K562 (cell line): ENCODE data around the gene CHD5. TPM values are rescaled to one million over a fixed set of nuclear protein-coding genes. Genes with fewer than 3 reads are reported as not detected.

ENCODE experiments used
- ATAC-seq: fragments of 200-7000 bp; cut with Tn5 transposase; 3 replicates; pipeline ENCODE4 v1.9.1; 2020; ENCODE audit warnings: moderate library complexity
- BruUV-seq: library from RNA; stranded (reverse); fragments of 400-500 nt; replicated peaks from 2 replicates; lab custom pipeline; 2021; lab: Mats Ljungman, UMichigan
- CTCF ChIA-PET: fragments of 300-600 bp; formaldehyde crosslinking; extraction: SDS; loops from one replicate; lab custom pipeline; 2021; ENCODE audit warnings: low intra/inter-chr PET ratio; lab: Yijun Ruan, JAX
- POLR2A ChIA-PET: fragments of 300-600, 350-650 bp; sonication (Branson Sonifier 250); formaldehyde crosslinking; extraction: SDS; loops from one replicate; lab custom pipeline; 2021; ENCODE audit warnings: antibody characterized with exemption, inconsistent platforms; lab: Yijun Ruan, JAX
- DNase-seq, 4 experiments: peaks; one replicate each; pipeline versions ENCODE4 v3.0.0 to v3.0.0-alpha.2; 2011 to 2018; ENCODE audit warnings: low spot score in 3 of 4, mixed read lengths in 3 of 4; ENCODE audit errors: extremely low read depth in 1 of 4
- FAIRE-seq: peaks from 2 replicates; lab custom pipeline; 2011; peaks lifted over from hg19 to GRCh38; lab: Jason Lieb, UNC
- H2AFZ ChIP-seq: 2 replicates; pipeline ENCODE4 v1.6.0; 2011; ENCODE audit warnings: low read depth, low read length, control low read depth, inconsistent platforms
- H3K27ac ChIP-seq: fragments of 200-600 bp; 3 replicates; pipeline ENCODE4 v1.8.0; 2011; ENCODE audit warnings: low read depth, mild to moderate bottlenecking, control low read depth, inconsistent platforms, low read length, moderate library complexity, mixed read lengths; ENCODE audit errors: extremely low read depth
- H3K27me3 ChIP-seq, 2 experiments: fragments of 300-600 bp in 1 of 2; 2 replicates in 1 of 2; 3 replicates in 1 of 2; pipeline versions ENCODE4 v1.6.0 to v1.8.0; 2011; ENCODE audit warnings: inconsistent platforms in 2 of 2, low read length in 2 of 2, mild to moderate bottlenecking in 1 of 2, mixed read lengths in 1 of 2, moderate library complexity in 1 of 2; ENCODE audit not compliant: control insufficient read depth in 2 of 2, insufficient read depth in 2 of 2
- H3K36me3 ChIP-seq: fragments of 300-600 bp; 3 replicates; pipeline ENCODE4 v1.8.0; 2011; ENCODE audit warnings: mild to moderate bottlenecking, low read length, inconsistent platforms; ENCODE audit not compliant: control insufficient read depth, insufficient read depth
- H3K4me1 ChIP-seq, 2 experiments: fragments of 200-600 bp in 1 of 2; replicated peaks in 1 of 2; 2 replicates in 1 of 2; 3 replicates in 1 of 2; pipeline versions ENCODE4 v1.5.1 to v1.8.0; 2011; ENCODE audit warnings: inconsistent platforms in 2 of 2, low read length in 2 of 2, mild to moderate bottlenecking in 1 of 2, mixed read lengths in 1 of 2, moderate library complexity in 1 of 2; ENCODE audit not compliant: control insufficient read depth in 2 of 2, insufficient read depth in 2 of 2
- H3K4me2 ChIP-seq: 2 replicates; pipeline ENCODE4 v1.6.1; 2011; ENCODE audit warnings: low read length, control low read depth, inconsistent platforms, mixed read lengths; ENCODE audit not compliant: insufficient read depth
- H3K4me3 ChIP-seq: fragments of 200-600 bp; sonication (generic), shearing (Covaris generic); 2 replicates; pipeline ENCODE4 v1.5.1; 2016; ENCODE audit warnings: control low read depth, inconsistent platforms
- H3K79me2 ChIP-seq: fragments of 200-600 bp; 3 replicates; pipeline ENCODE4 v1.8.0; 2011; ENCODE audit warnings: low read length, inconsistent platforms; ENCODE audit not compliant: control insufficient read depth, insufficient read depth
- H3K9ac ChIP-seq, 2 experiments: 2 replicates each; pipeline versions ENCODE4 v1.6.0 to v1.6.1; 2011; ENCODE audit warnings: low read depth in 2 of 2, low read length in 2 of 2, control low read depth in 1 of 2, inconsistent platforms in 1 of 2, mild to moderate bottlenecking in 1 of 2, mixed read lengths in 1 of 2; ENCODE audit not compliant: insufficient read depth in 1 of 2
- H3K9me1 ChIP-seq: one replicate; pipeline ENCODE4 v1.6.0; 2011; ENCODE audit warnings: inconsistent platforms, mild to moderate bottlenecking, low read length, moderate library complexity; ENCODE audit not compliant: control insufficient read depth, insufficient read depth
- H3K9me3 ChIP-seq: replicated peaks from 2 replicates; pipeline ENCODE4 v1.5.1; 2011; ENCODE audit warnings: low read depth, low read length, inconsistent platforms; ENCODE audit not compliant: control insufficient read depth, insufficient read depth
- H4K20me1 ChIP-seq: replicated peaks from 2 replicates; pipeline ENCODE4 v1.6.1; 2011; ENCODE audit warnings: low read length, inconsistent platforms, mixed read lengths; ENCODE audit not compliant: control insufficient read depth, insufficient read depth
- BDP1 ChIP-seq: IDR thresholded peaks from 3 replicates; pipeline ENCODE4 v1.6.1; 2011; ENCODE audit not compliant: insufficient read length, insufficient read depth
- FOXA1 ChIP-seq: fragments of 450-650 bp; IDR thresholded peaks from 2 replicates; pipeline ENCODE4 v1.6.1; 2016; ENCODE audit warnings: mild to moderate bottlenecking, borderline replicate concordance
- NFE2L1 ChIP-seq: fragments of 450-650 bp; IDR thresholded peaks from 2 replicates; pipeline ENCODE4 v1.6.1; 2016; ENCODE audit warnings: missing genetic modification characterization, low read depth, mild to moderate bottlenecking, missing compliant biosample characterization, moderate library complexity, borderline replicate concordance
- POLR2B ChIP-seq: fragments of 450-650 bp; IDR thresholded peaks from 2 replicates; pipeline ENCODE4 v1.6.1; 2018; ENCODE audit warnings: low read depth; ENCODE audit not compliant: partially characterized antibody
- SP1 ChIP-seq: sonication (generic); formaldehyde crosslinking; IDR thresholded peaks from 2 replicates; pipeline ENCODE4 v1.8.1; 2022; ENCODE audit warnings: mild to moderate bottlenecking, missing genetic modification reagents
- TAF1 ChIP-seq: IDR thresholded peaks from 2 replicates; pipeline ENCODE4 v1.6.1; 2011; ENCODE audit warnings: mild to moderate bottlenecking, low read length, moderate library complexity; ENCODE audit not compliant: insufficient read depth, control insufficient read depth, severe bottlenecking; ENCODE audit errors: extremely low read depth
- ZC3H8 ChIP-seq: fragments of 450-650 bp; IDR thresholded peaks from 2 replicates; pipeline ENCODE4 v1.6.1; 2017
- ZNF316 ChIP-seq: fragments of 450-650 bp; IDR thresholded peaks from 2 replicates; pipeline ENCODE4 v1.6.1; 2016
- ZNF77 ChIP-seq: fragments of 250-450 bp; sonication (Bioruptor Pico); IDR thresholded peaks from 2 replicates; pipeline ENCODE4 v1.5.0; 2020
- WGBS: fragments of 100-300 bp; shearing (Covaris generic); methylation state at CpG from one replicate; pipeline ENCODE4 v1.1.6; 2016; ENCODE audit warnings: low coverage, mixed read lengths; ENCODE audit not compliant: insufficient coverage; ENCODE audit errors: missing lambda C conversion rate; 5-methylcytosine and 5-hydroxymethylcytosine counted together
- in situ Hi-C: fragments of 300-500 bp; cut with MboI; formaldehyde crosslinking; loops from 4 replicates; pipeline ENCODE4 v1.15.0; 2018; ENCODE audit warnings: inconsistent platforms, mixed read lengths
- intact Hi-C: fragments of 100-400 bp; cut with micrococcal nuclease; formaldehyde crosslinking; loops from 2 replicates; pipeline ENCODE4 v1.14.2; 2022
- polyA plus RNA-seq, 8 experiments: library from polyadenylated mRNA; depleted of rRNA in 4 of 8; stranded (reverse) in 5 of 8; unstranded in 3 of 8; fragments of >200 nt; fragmentation: Nextera tagmentation in 2 of 8; fragmentation: Illumina TruSeq in 1 of 8; extraction: Ambion mirVana in 2 of 8; extraction: Trizol in 1 of 8; gene quantifications; 2 replicates each; pipeline versions ENCODE4 v1.2.1 to v1.2.3, GENCODE V29; 2011 to 2014; ENCODE audit warnings: inconsistent platforms in 1 of 8, missing spikeins in 1 of 8
- total RNA-seq, 7 experiments: library from RNA; depleted of rRNA in 6 of 7; stranded (reverse); fragments of >200 nt in 6 of 7; fragmentation: Illumina TruSeq in 2 of 7; extraction: Trizol in 2 of 7; gene quantifications; 2 replicates each; pipeline versions ENCODE4 v1.2.1 to v1.2.3, GENCODE V29; 2011 to 2021; ENCODE audit warnings: low replicate concordance in 1 of 7
- TF ChIP-seq, protein P1 (sequence below): fragments of 250-450 bp; sonication (Bioruptor Pico); IDR thresholded peaks from 2 replicates; pipeline ENCODE4 v1.4.0; 2020; ENCODE audit warnings: mild to moderate bottlenecking
- TF ChIP-seq, protein P2 (sequence below): fragments of 450-650 bp; IDR thresholded peaks from 2 replicates; pipeline ENCODE4 v1.6.1; 2016; ENCODE audit warnings: borderline replicate concordance
- TF ChIP-seq, protein P3 (sequence below), 2 experiments: IDR thresholded peaks; 2 replicates each; pipeline ENCODE4 v1.6.1; 2011; ENCODE audit warnings: borderline replicate concordance in 1 of 2, control low read depth in 1 of 2, low read depth in 1 of 2, low read length in 1 of 2, mild to moderate bottlenecking in 1 of 2, mixed read lengths in 1 of 2, moderate library complexity in 1 of 2; ENCODE audit not compliant: insufficient read depth in 1 of 2, insufficient read length in 1 of 2, poor library complexity in 1 of 2, severe bottlenecking in 1 of 2; ENCODE audit errors: extremely low read depth in 1 of 2
- TF ChIP-seq, protein P4 (sequence below): fragments of 450-650 bp; IDR thresholded peaks from one replicate; pipeline ENCODE4 v1.6.1; 2018; ENCODE audit warnings: mild to moderate bottlenecking, moderate library complexity; ENCODE audit not compliant: partially characterized antibody
- TF ChIP-seq, protein P5 (sequence below): fragments of 450-650 bp; conservative IDR thresholded peaks from 2 replicates; pipeline ENCODE4 v1.6.1; 2016; ENCODE audit warnings: missing genetic modification characterization, low read depth, mild to moderate bottlenecking, missing compliant biosample characterization, moderate library complexity

The CHD5 gene
- total and polyA plus RNA-seq, 9 of the 15 experiments (the other 6 are each of a cell fraction or from before 2014, with no cell fraction given): 0.03 to 0.52 (median 0.11) TPM; not detected in 2

- Histone ChIP-seq H3K79me2 (no peaks in the 10 kb centered on the region), H3K4me3 (no peak overlapping the region), H4K20me1 (peaks cover 5% of the 10 kb centered on the region; the same call in 1 of the 2 replicates), H3K4me2 (no peak overlapping the region), H3K4me1 (peaks cover 0 to 48% of the 10 kb centered on the region in 2 experiments; a peak in 3 of 5 replicates), H3K36me3 (no peaks in the 10 kb centered on the region), H3K9me1 (peaks cover 3% of the 10 kb centered on the region), H3K27me3 (peaks cover 21 to 66% of the 10 kb centered on the region in 2 experiments), H2AFZ (no peak overlapping the region), H3K9ac (no peak overlapping the region), H3K27ac (no peak overlapping the region), H3K9me3 (no peaks in the 10 kb centered on the region)
- WGBS: 74% methylated on average over 16 of the region's 16 CpGs
- ATAC-seq: no peak
- ChIA-PET POLR2A (interaction anchor here (0.6 to 1.5 kb wide), 5 partner anchors 10 to 125 kb away, joined by 3 to 6 read pairs (median 4); no protein-coding TSS in a partner anchor), CTCF (no interaction called here)
- no peak for FAIRE-seq
- in situ Hi-C loops: no loop called here
- BruUV-seq: no TSS peak
- intact Hi-C loops: no loop called here
- DNase-seq: no peak
- TF ChIP-seq POLR2B (no peak), ZNF316 (0 out of 2 replicates have a peak, but pooled peaks have one; percentile 24), BDP1 (no peak), FOXA1 (no peak), ZNF77 (CRISPR knock-in tag) (no peak), ZC3H8 (no peak), SP1 (CRISPR knock-in tag) (no peak), NFE2L1 (tag) (no peak), TAF1 (no peak)
- TF ChIP-seq, protein P1, sequence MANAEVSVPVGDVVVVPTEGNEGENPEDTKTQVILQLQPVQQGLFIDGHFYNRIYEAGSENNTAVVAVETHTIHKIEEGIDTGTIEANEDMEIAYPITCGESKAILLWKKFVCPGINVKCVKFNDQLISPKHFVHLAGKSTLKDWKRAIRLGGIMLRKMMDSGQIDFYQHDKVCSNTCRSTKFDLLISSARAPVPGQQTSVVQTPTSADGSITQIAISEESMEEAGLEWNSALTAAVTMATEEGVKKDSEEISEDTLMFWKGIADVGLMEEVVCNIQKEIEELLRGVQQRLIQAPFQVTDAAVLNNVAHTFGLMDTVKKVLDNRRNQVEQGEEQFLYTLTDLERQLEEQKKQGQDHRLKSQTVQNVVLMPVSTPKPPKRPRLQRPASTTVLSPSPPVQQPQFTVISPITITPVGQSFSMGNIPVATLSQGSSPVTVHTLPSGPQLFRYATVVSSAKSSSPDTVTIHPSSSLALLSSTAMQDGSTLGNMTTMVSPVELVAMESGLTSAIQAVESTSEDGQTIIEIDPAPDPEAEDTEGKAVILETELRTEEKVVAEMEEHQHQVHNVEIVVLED (CRISPR knock-in tag): no peak
- TF ChIP-seq, protein P2, sequence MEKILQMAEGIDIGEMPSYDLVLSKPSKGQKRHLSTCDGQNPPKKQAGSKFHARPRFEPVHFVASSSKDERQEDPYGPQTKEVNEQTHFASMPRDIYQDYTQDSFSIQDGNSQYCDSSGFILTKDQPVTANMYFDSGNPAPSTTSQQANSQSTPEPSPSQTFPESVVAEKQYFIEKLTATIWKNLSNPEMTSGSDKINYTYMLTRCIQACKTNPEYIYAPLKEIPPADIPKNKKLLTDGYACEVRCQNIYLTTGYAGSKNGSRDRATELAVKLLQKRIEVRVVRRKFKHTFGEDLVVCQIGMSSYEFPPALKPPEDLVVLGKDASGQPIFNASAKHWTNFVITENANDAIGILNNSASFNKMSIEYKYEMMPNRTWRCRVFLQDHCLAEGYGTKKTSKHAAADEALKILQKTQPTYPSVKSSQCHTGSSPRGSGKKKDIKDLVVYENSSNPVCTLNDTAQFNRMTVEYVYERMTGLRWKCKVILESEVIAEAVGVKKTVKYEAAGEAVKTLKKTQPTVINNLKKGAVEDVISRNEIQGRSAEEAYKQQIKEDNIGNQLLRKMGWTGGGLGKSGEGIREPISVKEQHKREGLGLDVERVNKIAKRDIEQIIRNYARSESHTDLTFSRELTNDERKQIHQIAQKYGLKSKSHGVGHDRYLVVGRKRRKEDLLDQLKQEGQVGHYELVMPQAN: no peak
- TF ChIP-seq, protein P3, sequence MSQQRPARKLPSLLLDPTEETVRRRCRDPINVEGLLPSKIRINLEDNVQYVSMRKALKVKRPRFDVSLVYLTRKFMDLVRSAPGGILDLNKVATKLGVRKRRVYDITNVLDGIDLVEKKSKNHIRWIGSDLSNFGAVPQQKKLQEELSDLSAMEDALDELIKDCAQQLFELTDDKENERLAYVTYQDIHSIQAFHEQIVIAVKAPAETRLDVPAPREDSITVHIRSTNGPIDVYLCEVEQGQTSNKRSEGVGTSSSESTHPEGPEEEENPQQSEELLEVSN (IDR thresholded peaks at IDR 0.05; ENCODE audit: borderline replicate concordance in 1 of 2, extremely low read depth in 1 of 2, insufficient read depth in 1 of 2, insufficient read length in 1 of 2, low read depth in 1 of 2, low read length in 1 of 2, poor library complexity in 1 of 2, severe bottlenecking in 1 of 2): peak in 1 of 2 experiments; percentile 11
- TF ChIP-seq, protein P4, sequence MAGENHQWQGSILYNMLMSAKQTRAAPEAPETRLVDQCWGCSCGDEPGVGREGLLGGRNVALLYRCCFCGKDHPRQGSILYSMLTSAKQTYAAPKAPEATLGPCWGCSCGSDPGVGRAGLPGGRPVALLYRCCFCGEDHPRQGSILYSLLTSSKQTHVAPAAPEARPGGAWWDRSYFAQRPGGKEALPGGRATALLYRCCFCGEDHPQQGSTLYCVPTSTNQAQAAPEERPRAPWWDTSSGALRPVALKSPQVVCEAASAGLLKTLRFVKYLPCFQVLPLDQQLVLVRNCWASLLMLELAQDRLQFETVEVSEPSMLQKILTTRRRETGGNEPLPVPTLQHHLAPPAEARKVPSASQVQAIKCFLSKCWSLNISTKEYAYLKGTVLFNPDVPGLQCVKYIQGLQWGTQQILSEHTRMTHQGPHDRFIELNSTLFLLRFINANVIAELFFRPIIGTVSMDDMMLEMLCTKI: no peak
- TF ChIP-seq, protein P5, sequence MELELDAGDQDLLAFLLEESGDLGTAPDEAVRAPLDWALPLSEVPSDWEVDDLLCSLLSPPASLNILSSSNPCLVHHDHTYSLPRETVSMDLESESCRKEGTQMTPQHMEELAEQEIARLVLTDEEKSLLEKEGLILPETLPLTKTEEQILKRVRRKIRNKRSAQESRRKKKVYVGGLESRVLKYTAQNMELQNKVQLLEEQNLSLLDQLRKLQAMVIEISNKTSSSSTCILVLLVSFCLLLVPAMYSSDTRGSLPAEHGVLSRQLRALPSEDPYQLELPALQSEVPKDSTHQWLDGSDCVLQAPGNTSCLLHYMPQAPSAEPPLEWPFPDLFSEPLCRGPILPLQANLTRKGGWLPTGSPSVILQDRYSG: no peak
These were observed 53.5 kb downstream of the CHD5 start for GRCh38 chr1:6126521-6127067.
